ENCODE results near the gene POU3F3.

- TF ChIP-seq CTCF (IDR thresholded peaks at IDR 0.05) (no peak), POLR2A (IDR thresholded peaks at IDR 0.05) (no peak)
Observed at GRCh38 chr2:104888489-104889258, 34.8 kb downstream of the POU3F3 start.

Measured in adrenal gland (tissue), 5 donors.